Hippocampal formation (tissue), 2 donors: ENCODE measurements around the gene CD3G.

Experiments
- DNase-seq, 2 donors: peaks; one replicate each; lab custom pipeline; 2025; lab: John Stamatoyannopoulos, UW

Gene CD3G

GRCh38 chr11:118325283-118325682 lies 18.9 kb upstream of the CD3G start:
- no peak for DNase-seq

GRCh38 chr11:118328745-118329144 lies 15.4 kb upstream of the CD3G start:
- no peak for DNase-seq

GRCh38 chr11:118334745-118335144 lies 9.4 kb upstream of the CD3G start:
- DNase-seq: no peak

GRCh38 chr11:118338637-118339061 lies 5.5 kb upstream of the CD3G start:
- no peak for DNase-seq

- DNase-seq: no peak
Measured at GRCh38 chr11:118339281-118339961, 4.7 kb upstream of the CD3G start.

- no peak for DNase-seq
Measured at GRCh38 chr11:118340449-118340848, 3.7 kb upstream of the CD3G start.

- no peak for DNase-seq
Measured at GRCh38 chr11:118341261-118341660, 2.9 kb upstream of the CD3G start.

- DNase-seq: no peak
Measured at GRCh38 chr11:118341815-118342489, 2.2 kb upstream of the CD3G start.

- no peak for DNase-seq
Measured at GRCh38 chr11:118342503-118343161, 1.5 kb upstream of the CD3G start, which contains the start of gene CD3D. Gene CD3D, minus strand, starts transcription at chr11:118342705. Its CDS starts 98 bp downstream, at chr11:118342607.

GRCh38 chr11:118343248-118343647 lies 896 bp upstream of the CD3G start:
- DNase-seq: no peak

GRCh38 chr11:118349475-118349874 lies 5.3 kb downstream of the CD3G start:
- DNase-seq: no peak

GRCh38 chr11:118353084-118353710 lies 9.1 kb downstream of the CD3G start:
- peak in 1 of 2 donors; percentile 20 for DNase-seq

- DNase-seq: no peak
Measured at GRCh38 chr11:118358071-118358470, 13.9 kb downstream of the CD3G start.

- DNase-seq: peak; percentile 83 to 92
Measured at GRCh38 chr11:118359295-118359958, 15.3 kb downstream of the CD3G start, which contains the start of gene UBE4A. Gene UBE4A, plus strand, starts transcription at chr11:118359600. Its CDS starts 5,481 bp downstream, at chr11:118365081.

- no peak for DNase-seq
Measured at GRCh38 chr11:118364956-118365615, 20.9 kb downstream of the CD3G start.

- DNase-seq: no peak
Measured at GRCh38 chr11:118366287-118366686, 22.1 kb downstream of the CD3G start.

- no peak for DNase-seq
Measured at GRCh38 chr11:118370774-118371173, 26.6 kb downstream of the CD3G start.

GRCh38 chr11:118373263-118373662 lies 29.1 kb downstream of the CD3G start:
- DNase-seq: no peak

- no peak for DNase-seq
Measured at GRCh38 chr11:118373871-118374270, 29.7 kb downstream of the CD3G start.

GRCh38 chr11:118374729-118375128 lies 30.6 kb downstream of the CD3G start:
- DNase-seq: no peak

GRCh38 chr11:118375978-118376377 lies 31.8 kb downstream of the CD3G start:
- DNase-seq: no peak
